SJCRH30 (cell line): Measurements from ENCODE around the gene ARHGAP5. TPM values are rescaled to one million over a fixed set of nuclear protein-coding genes. Genes with fewer than 3 reads are reported as not detected.

Source experiments
- total RNA-seq: library from RNA; depleted of rRNA; stranded (reverse); fragments of >200 nt; shearing (Covaris generic); gene quantifications from 2 replicates; pipeline ENCODE4 v1.2.3, GENCODE V29; 2014; rRNA removed

The ARHGAP5 gene
- total RNA-seq, 1 experiment from 2014 or later = 178 TPM

Other genes starting within 250 kb of the ARHGAP5 start
- gene RNU6-7, start 124.7 kb downstream of the ARHGAP5 start, total RNA-seq = not detected in 2 replicates
- not detected in 2 replicates for gene RNU6-8, start 126.0 kb downstream of the ARHGAP5 start, total RNA-seq